ENCODE data around the gene RBP3. TPM values are rescaled to one million over a fixed set of nuclear protein-coding genes. Genes with fewer than 3 reads are reported as not detected.
A peak's percentile ranks its signal among the peaks of the same experiment; 100 is the strongest.

Gene RBP3
- total and polyA plus RNA-seq, 2 experiments from 2014 or later: 0.53 to 1.3 TPM

DNA sequence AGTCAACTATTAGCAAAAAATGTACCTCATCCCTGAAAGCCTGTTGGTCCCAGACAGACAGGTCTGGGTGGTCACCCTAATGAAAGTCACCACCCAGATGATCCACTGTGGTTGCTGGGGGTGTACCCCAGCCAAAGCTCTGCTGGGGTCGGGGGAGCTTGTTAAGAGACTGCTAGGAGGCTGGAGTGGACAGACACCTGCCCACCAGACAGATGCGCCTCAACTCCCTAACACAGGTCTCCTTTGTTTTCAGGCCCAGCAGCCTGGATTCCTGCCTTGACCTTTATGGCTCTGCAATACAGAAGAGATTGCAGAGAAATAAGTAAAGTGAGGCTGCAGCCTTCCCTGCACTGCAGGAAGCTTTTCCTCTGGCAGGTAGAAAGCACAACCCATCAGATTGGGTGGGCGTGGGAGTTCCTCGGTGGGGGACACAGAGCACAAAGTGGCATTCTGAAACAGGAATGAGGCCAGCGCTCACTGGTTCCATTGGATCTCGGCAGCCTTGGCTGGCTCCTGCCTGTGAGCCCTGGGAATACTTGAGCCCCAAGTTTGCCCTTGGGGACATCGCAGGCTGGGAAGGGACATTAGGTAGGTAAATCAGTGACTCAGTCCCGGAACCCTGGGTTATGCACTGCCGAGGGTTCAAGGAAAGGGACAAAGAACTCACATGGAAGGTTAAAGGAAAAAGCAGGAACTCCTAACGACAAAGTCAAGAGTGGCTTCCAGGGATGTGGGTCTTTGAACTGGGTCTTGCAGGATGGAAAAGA, 53.9 kb downstream of the RBP3 start:
- H3K27ac ChIP-seq: peak overlapping the region; percentile 73
- TF ChIP-seq EZH2phosphoT487 (IDR thresholded peaks at IDR 0.05; ENCODE audit: low read depth, severe bottlenecking, unreplicated experiment) (no peak), EZH2 (IDR thresholded peaks at IDR 0.05; ENCODE audit: borderline replicate concordance) (no peak)
- TF ChIP-seq, protein P1, sequence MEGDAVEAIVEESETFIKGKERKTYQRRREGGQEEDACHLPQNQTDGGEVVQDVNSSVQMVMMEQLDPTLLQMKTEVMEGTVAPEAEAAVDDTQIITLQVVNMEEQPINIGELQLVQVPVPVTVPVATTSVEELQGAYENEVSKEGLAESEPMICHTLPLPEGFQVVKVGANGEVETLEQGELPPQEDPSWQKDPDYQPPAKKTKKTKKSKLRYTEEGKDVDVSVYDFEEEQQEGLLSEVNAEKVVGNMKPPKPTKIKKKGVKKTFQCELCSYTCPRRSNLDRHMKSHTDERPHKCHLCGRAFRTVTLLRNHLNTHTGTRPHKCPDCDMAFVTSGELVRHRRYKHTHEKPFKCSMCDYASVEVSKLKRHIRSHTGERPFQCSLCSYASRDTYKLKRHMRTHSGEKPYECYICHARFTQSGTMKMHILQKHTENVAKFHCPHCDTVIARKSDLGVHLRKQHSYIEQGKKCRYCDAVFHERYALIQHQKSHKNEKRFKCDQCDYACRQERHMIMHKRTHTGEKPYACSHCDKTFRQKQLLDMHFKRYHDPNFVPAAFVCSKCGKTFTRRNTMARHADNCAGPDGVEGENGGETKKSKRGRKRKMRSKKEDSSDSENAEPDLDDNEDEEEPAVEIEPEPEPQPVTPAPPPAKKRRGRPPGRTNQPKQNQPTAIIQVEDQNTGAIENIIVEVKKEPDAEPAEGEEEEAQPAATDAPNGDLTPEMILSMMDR (IDR thresholded peaks at IDR 0.05; ENCODE audit: poor library complexity): no peak
- DNase-seq (ENCODE audit: low spot score): no peak
- H4K20me1 ChIP-seq (ENCODE audit: insufficient read depth, poor library complexity, severe bottlenecking): no peaks in the 10 kb centered on the region
- H3K9me3 ChIP-seq (ENCODE audit: low read depth): no peaks in the 10 kb centered on the region
- H3K27me3 ChIP-seq: no peaks in the 10 kb centered on the region
- H3K4me3 ChIP-seq: no peak overlapping the region
- peaks cover 23% of the 10 kb centered on the region for H3K4me1 ChIP-seq (ENCODE audit: insufficient read depth)
- H3K79me2 ChIP-seq: no peaks in the 10 kb centered on the region
- H3K36me3 ChIP-seq (replicated peaks; ENCODE audit: insufficient read depth, low read depth): no peaks in the 10 kb centered on the region
- no peak overlapping the region for H2AFZ ChIP-seq
- no peaks in the 10 kb centered on the region for H3K9me2 ChIP-seq (replicated peaks; ENCODE audit: insufficient read depth)
- WGBS (ENCODE audit: low lambda C conversion rate, missing lambda C conversion rate): 91% methylated on average over 10 of the region's 10 CpGs
- H3K4me2 ChIP-seq: no peak overlapping the region

DNA sequence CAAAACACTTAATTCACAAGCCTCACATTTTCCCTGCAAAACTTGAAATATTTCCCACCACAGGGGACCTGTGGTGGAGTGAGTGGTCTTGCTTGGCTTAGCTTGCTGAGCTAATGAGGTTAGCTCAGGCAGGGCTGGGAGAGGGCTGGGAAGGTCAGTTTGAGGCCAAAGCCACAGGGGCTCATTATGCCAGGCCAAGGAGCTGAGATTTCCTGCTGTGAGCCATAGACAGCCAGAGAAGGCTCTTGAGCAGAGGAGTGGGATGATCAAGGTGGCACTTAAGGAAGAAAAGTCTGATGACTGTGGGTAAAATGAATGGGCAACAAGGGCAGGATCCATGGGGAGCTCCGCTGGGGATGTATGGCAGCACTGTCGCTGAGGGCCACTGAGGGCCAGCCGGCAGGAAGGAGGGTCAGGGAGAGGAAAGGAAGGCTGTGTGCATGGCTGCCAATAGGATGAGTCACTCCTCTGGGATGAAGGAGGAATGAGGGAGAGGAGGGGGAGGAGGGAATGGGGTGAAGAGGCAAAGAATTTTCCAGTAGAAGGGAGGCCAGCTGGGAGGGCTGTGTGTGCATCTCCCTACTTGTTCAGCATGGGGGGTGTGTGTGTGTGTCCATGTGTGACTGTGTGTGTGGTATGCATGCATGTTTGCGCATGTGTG, 54.6 kb downstream of the RBP3 start:
- H4K20me1 ChIP-seq (ENCODE audit: insufficient read depth, poor library complexity, severe bottlenecking): no peaks in the 10 kb centered on the region
- DNase-seq (ENCODE audit: low spot score): peak; percentile 77
- H3K79me2 ChIP-seq: no peaks in the 10 kb centered on the region
- H3K4me1 ChIP-seq (ENCODE audit: insufficient read depth): peaks cover 29% of the 10 kb centered on the region
- TF ChIP-seq, protein P1 (IDR thresholded peaks at IDR 0.05; ENCODE audit: poor library complexity): no peak
- TF ChIP-seq EZH2 (IDR thresholded peaks at IDR 0.05; ENCODE audit: borderline replicate concordance) (no peak), EZH2phosphoT487 (IDR thresholded peaks at IDR 0.05; ENCODE audit: low read depth, severe bottlenecking, unreplicated experiment) (no peak)
- H3K27ac ChIP-seq: peak overlapping the region; percentile 73
- no peak overlapping the region for H2AFZ ChIP-seq
- no peaks in the 10 kb centered on the region for H3K9me3 ChIP-seq (ENCODE audit: low read depth)
- no peak overlapping the region for H3K4me3 ChIP-seq
- no peaks in the 10 kb centered on the region for H3K27me3 ChIP-seq
- no peaks in the 10 kb centered on the region for H3K9me2 ChIP-seq (replicated peaks; ENCODE audit: insufficient read depth)
- H3K4me2 ChIP-seq: peak overlapping the region; percentile 16
- 43% methylated on average over 4 of the region's 4 CpGs for WGBS (ENCODE audit: low lambda C conversion rate, missing lambda C conversion rate)
- H3K36me3 ChIP-seq (replicated peaks; ENCODE audit: insufficient read depth, low read depth): no peaks in the 10 kb centered on the region

DNA sequence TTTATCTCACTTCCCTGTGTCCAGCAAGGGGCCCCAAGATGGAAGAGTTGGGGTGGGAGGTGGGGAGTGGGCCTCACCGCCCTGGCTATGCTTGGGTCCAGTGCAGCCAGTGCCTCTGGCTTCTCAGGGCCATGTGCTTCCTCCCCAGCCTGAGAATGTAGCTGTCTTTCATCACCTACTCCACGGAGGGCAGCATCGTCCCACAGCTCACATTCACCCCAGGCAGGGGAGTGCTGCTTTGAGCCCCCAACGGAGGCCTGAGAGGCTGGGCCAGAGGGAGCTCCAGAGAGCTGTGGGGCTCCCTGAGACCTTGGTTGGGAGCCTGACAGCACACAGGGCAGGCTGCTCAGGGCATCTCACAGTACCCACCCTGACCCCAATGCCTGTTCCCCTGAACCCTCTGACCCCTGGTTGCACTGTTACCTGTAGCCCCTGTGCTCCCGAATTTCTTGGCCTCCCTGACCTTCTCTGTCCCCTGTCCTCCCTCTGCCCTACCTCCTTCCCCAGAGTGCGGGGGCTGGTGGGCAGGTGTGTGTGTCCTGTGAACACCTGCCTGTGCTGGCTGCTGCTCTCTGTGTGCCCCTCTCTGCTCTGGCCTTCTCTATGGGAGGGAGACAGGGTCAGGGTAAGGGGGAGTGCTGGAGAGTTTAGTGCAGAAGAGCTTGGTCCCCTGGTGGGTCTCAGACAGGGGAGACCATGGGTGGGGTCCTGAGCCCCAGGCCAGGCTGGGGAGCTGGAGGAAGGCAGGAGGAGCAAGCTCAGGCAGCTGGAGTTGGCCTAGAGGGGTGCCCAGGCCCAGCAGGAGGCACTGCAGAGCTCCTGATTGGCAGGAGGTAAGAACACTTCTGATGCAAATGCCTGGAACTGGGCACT, 55.5 kb downstream of the RBP3 start:
- Histone ChIP-seq H3K9me3 (ENCODE audit: low read depth) (no peaks in the 10 kb centered on the region), H3K36me3 (replicated peaks; ENCODE audit: insufficient read depth, low read depth) (no peaks in the 10 kb centered on the region), H3K79me2 (no peaks in the 10 kb centered on the region), H4K20me1 (ENCODE audit: insufficient read depth, poor library complexity, severe bottlenecking) (no peaks in the 10 kb centered on the region), H3K4me3 (no peak overlapping the region), H3K27me3 (no peaks in the 10 kb centered on the region), H3K9me2 (replicated peaks; ENCODE audit: insufficient read depth) (no peaks in the 10 kb centered on the region), H3K4me1 (ENCODE audit: insufficient read depth) (peaks cover 29% of the 10 kb centered on the region), H2AFZ (peak overlapping the region; percentile 20), H3K27ac (no peak overlapping the region), H3K4me2 (no peak overlapping the region)
- 73% methylated on average over 6 of the region's 6 CpGs for WGBS (ENCODE audit: low lambda C conversion rate, missing lambda C conversion rate)
- no peak for DNase-seq (ENCODE audit: low spot score)
- TF ChIP-seq EZH2phosphoT487 (IDR thresholded peaks at IDR 0.05; ENCODE audit: low read depth, severe bottlenecking, unreplicated experiment) (no peak), EZH2 (IDR thresholded peaks at IDR 0.05; ENCODE audit: borderline replicate concordance) (no peak)
- TF ChIP-seq, protein P1 (IDR thresholded peaks at IDR 0.05; ENCODE audit: poor library complexity): no peak

Measured in hepatocyte (in vitro differentiated cells).